HG02678 (cell line): Measurements from ENCODE around the gene C10orf95.
"Not testable (repeated sequence)": the region's sequence is repeated elsewhere in the genome, so short reads cannot be mapped to it uniquely, and the experiment has no call there.

ENCODE experiments used
- ATAC-seq: cut with Tn5 transposase; IDR thresholded peaks from one replicate; pipeline ENCODE4 v1.9.1; 2021; ENCODE audit warnings: mild to moderate bottlenecking, moderate library complexity; ENCODE audit not compliant: unreplicated experiment

C10orf95 gene

GRCh38 chr10:102451105-102451969 is at the start of gene C10orf95:
Gene C10orf95 (minus strand): TSS chr10:102451543. CDS start chr10:102451093, 450 bp downstream.
- no peak for ATAC-seq

DNA sequence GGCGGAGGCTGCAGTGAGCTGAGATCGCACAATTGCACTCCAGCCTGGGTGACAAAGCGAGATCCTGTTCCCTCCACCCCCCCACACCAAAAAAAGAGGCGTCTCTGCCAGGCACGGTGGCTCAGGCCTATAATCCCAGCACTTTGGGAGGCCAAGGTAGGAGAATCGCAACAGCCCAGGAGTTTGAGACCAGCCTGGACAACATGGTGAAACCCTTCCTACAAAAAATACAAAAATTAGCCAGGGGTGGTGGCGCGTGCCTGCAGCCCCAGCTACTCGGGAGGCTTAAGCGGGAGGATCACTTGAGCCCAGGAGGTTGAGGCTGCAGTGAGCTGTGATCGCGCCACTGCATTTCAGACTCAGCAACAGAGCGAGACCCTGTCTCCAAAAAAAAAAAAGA is 49.3 kb upstream of the C10orf95 start:
- ATAC-seq: not testable (repeated sequence)

DNA sequence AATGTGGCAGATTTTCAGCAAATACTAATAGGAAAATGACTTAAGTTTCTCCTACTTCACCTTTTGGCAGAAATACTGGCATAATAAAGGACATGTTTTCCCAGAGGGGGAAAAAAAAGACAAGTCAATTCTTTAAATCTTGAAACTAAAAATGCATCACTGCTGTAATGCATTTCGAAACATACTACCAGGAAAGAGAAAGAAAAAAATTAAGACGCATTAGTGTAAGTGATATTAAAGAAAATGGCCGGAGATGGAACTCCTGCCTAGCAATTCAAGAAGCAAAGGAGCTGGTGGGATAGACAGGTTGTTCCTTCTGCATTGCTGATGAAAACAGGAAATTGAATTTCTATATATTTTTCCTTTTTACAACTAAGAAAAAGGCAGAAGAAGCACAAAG is 48.0 kb upstream of the C10orf95 start:
- no peak for ATAC-seq

- no peak for ATAC-seq
Measured at GRCh38 chr10:102497545-102497944, 46.2 kb upstream of the C10orf95 start.

DNA sequence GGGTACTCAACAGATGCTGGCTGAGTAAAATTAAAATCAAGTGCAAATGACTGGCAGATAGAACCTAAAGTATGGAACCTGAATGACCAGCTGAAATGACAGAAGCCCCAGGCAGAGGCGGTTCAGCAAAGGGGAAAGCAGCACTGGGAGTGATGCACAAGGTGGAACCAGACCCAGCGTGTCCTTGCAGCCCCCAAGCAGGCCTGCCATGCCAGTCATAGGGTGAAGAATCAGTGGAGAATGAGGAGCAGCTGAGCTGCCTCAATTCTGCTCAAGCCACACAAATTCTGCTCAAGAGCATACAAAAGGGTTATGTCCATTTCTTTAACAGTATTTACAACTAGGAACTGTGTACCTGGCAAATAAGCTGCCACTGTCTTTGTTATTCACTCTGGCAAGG is 42.4 kb upstream of the C10orf95 start:
- no peak for ATAC-seq

DNA sequence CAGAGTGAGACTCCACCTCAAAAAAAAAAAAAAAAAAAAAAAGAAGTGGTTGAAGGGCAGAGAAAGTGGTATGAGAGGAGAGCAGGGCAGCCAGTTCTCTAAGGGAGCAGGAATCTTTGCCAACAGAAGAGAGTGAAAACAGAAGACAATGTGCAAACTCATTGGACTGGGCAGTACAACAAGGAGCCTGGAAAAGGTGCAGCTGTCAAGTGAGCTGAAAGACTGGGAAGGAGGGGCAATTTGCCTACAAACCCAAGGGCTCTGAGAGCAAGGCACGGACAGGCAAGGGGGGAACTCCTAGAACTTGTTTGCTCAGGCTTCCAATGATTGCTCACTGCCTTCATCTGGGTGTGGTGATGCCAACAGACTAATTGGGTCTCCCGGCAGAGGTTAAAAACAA is 41.6 kb upstream of the C10orf95 start:
- ATAC-seq: no peak

DNA sequence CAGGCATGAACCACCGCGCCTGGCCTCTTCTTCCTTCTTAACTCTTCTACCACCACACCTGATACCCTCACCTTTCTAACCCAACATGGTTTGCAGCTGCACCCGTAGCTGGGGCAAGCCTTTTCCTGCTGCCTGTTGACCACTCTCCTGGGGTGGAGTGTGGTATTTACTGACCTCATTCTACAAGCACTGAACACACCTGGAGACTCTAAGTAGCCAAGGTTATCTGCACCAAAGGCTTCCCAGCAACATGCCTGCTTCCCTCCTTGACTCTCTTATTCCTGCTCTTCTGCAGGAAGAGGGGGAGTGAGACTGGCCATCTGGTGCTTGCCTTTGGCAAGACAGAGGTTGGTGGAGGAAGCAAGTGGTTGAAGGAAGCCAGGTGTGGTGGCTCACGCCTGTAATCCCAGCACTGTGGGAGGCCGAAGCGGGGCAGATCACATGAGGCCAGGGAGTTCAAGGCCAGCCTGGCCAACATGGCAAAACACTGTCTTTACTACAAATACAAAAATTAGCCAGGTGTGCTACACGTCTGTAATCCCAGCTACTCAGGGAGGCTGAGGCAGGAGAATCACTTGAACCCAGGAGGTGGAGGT is 41.1 kb upstream of the C10orf95 start:
- ATAC-seq: no peak

- no peak for ATAC-seq
Measured at GRCh38 chr10:102491136-102491535, 39.8 kb upstream of the C10orf95 start.

GRCh38 chr10:102485093-102485784 is 33.9 kb upstream of the C10orf95 start:
- ATAC-seq: no peak

DNA sequence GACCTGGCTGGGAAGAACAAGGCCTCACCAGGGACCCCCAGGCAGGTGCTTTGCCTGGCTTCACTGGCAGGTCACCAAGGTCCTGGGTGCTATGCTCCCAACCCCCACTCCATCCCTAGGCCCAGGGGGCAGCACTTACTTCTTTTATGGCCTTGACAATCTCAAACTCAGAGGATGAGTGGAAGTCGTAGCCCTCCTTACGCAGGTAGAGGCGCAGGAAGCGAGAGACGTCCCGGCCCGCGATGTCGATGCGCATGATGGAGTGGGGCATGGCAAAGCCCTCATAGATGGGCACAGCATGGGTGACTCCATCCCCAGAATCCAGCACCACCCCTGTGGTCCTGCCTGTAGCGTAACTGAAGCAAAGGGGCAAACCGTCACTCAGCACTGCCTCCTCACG is 32.7 kb upstream of the C10orf95 start:
- ATAC-seq: no peak

DNA sequence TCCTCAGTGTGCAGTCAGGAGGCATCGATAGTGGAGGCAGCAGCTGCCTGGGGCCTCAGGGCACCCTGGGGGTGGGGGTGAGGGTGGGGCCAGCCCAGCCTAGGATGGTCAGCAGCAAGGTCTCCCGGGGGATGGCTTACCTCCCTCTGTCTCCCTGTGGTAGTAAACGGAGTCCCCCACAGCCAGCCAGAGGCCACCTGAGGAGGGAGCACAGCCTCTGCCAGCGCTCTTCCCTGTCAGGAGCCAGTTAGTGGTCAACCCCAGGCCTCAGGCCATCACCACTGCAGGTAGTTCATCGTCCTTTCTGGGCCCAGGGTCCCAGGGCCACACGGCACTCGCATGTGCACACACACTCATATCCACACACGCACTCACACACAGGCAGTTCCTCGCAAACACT is 29.1 kb upstream of the C10orf95 start:
- ATAC-seq: no peak

- ATAC-seq: no peak
Measured at GRCh38 chr10:102479651-102480050, 28.3 kb upstream of the C10orf95 start.

DNA sequence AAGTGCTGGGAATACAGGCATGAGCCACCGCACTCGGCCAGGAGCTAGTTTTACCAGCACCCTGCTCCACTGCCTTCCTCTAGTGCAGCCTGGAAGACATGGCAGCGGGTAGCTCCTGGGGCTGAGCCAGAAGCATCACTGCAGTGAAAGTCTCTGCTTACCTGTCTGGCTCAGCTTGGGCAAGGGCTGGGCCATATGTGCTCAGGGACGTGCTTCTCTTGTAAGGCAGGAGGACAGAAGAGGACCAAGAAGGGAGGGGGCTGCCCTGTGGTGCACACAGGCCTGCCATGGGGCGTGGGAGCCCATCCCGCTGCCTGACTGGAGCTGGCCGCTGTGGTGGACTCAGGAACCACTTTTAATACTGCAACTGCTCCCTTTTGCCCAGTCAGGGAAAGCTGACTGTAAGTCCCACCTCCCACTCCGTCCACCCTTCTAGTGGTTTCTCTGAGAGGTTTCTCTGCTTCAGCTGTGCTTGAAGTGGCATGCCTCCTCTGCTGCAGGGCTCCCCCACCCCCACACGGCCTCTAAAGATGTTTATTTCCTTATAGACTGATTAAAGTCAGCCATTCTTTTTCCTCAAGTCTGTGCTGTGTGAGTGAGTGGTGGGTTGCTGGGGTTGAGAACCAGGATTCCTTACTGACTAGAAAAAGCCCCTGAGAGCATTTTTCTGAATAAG is 25.3 kb upstream of the C10orf95 start:
- ATAC-seq: no peak

DNA sequence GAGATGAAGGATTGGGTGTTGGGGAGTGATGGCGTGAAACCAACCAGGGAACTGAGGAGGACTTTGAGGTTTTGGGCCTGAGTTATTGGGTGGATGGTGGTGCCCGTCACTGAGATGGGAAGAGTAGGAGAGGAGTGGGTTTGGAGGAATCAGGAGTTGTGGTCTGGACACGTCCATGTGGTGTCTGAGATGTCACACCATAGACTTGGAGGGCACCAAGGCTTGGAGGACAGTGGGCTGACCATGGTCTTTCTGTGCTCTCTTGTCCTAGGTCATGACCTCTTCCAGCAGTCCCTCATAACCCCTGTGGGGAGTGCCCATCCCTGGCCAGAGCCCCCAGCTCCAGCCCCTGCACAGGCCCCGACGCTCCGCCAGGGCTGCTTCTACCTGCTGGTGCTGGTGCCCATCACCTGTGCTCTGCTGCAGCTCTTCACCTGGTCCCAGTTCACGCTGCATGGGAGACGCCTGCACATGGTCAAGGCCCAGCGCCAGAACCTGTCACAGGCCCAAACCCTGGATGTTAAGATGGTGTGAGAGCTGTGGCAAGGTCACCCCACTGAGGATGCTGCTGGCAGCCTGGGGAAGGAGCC is 24.2 kb upstream of the C10orf95 start:
- ATAC-seq: no peak

DNA sequence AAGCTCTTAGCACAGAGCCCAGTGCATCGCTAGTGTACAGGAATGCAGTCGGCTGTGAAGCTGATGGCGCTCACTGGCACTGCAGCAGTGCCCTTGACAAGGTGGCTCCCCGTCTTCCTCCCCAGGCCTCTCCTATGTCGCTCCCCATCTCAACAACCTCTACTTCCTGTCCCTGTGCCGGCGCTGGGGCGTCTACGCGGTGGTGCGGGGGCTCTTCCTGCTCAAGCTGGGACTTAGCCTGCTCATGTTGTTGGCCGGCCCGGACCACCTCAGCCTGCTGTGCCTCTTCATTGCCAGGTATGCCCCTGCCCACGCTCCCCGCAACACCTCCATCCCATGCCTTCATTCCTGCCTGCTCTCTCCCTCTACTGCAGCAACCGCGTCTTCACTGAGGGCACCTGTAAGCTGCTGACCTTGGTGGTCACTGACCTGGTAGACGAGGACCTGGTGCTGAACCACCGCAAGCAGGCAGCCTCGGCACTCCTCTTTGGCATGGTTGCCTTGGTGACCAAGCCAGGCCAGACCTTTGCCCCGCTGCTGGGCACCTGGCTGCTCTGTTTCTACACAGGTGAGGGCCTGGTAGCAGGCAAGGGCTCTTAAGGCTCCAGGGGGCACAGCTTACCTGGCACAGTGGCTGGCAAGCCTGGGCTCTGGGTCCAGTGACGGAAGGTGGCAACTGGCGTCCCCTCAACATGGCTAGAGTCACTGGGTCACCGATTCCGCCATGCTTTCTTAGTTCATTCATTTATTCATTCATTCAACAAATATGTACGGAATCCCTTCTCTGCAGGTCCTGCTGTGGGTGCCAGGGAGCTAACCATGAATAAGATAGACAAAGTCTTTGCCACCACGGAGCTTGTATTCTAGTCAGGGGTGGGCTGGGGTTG is 22.3 kb upstream of the C10orf95 start:
- no peak for ATAC-seq

DNA sequence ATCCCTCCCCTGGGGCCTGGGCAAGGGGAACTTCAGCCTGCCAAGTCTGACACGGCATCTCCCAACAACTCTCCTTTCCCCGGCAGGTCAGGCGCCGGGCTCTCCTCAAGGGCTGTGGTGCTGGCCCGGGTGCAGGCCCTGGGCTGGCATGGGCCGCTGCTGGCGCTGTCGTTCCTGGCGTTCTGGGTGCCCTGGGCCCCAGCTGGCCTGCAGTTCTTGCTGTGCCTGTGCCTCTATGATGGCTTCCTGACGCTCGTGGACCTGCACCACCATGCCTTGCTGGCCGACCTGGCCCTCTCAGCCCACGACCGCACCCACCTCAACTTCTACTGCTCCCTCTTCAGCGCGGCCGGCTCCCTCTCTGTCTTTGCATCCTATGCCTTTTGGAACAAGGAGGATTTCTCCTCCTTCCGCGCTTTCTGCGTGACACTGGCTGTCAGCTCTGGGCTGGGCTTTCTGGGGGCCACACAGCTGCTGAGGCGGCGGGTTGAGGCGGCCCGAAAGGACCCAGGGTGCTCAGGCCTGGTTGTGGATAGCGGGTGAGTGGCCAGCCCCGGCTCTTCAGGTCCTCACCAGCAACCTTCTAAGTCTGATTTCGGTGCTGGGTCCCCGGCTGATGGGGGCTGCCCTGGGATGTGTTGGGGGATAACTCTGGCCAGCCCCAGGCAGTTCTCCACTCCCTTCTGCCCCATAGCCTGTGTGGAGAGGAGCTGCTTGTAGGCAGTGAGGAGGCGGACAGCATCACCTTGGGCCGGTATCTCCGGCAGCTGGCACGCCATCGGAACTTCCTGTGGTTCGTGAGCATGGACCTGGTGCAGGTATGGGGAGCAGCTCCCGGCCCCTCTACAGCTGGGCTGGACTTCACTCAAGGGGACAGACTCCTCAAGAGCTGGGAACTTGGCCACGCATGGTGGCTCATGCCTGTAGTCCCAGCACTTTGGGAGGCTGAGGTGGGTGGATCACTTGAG is 19.5 kb upstream of the C10orf95 start:
- ATAC-seq: no peak

GRCh38 chr10:102468683-102469082 is 17.3 kb upstream of the C10orf95 start:
- ATAC-seq: no peak

GRCh38 chr10:102467971-102468438 is 16.7 kb upstream of the C10orf95 start:
- ATAC-seq: no peak

- no peak for ATAC-seq
Measured at GRCh38 chr10:102467318-102467717, 16.0 kb upstream of the C10orf95 start.
